ENCODE measurements around the gene HHIPL1.

HHIPL1 gene

DNA sequence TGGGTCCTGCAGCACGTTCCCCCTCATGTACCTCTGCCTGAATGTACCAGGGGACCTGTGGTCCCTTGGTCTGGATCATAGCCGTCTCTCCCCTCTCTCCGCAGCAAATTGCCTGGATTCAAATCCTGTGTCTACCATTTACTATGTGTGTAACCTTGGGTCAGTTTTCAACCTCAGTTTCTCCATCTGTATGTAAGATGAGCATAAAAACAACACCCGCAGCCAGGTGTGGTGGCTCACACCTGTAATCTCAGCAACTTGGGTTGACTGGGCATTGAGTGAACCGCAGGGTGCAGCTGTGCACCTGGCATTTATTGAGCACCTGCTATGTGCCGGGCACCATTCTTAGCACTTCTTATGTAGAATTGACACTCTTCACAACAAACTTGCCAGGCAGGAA lies 53.3 kb downstream of the HHIPL1 start:
- TF ChIP-seq, protein P1, sequence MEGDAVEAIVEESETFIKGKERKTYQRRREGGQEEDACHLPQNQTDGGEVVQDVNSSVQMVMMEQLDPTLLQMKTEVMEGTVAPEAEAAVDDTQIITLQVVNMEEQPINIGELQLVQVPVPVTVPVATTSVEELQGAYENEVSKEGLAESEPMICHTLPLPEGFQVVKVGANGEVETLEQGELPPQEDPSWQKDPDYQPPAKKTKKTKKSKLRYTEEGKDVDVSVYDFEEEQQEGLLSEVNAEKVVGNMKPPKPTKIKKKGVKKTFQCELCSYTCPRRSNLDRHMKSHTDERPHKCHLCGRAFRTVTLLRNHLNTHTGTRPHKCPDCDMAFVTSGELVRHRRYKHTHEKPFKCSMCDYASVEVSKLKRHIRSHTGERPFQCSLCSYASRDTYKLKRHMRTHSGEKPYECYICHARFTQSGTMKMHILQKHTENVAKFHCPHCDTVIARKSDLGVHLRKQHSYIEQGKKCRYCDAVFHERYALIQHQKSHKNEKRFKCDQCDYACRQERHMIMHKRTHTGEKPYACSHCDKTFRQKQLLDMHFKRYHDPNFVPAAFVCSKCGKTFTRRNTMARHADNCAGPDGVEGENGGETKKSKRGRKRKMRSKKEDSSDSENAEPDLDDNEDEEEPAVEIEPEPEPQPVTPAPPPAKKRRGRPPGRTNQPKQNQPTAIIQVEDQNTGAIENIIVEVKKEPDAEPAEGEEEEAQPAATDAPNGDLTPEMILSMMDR (IDR thresholded peaks at IDR 0.05): no peak
- TF ChIP-seq ZFX (IDR thresholded peaks at IDR 0.05; ENCODE audit: borderline replicate concordance): no peak
- no peak overlapping the region for H3K27ac ChIP-seq

DNA sequence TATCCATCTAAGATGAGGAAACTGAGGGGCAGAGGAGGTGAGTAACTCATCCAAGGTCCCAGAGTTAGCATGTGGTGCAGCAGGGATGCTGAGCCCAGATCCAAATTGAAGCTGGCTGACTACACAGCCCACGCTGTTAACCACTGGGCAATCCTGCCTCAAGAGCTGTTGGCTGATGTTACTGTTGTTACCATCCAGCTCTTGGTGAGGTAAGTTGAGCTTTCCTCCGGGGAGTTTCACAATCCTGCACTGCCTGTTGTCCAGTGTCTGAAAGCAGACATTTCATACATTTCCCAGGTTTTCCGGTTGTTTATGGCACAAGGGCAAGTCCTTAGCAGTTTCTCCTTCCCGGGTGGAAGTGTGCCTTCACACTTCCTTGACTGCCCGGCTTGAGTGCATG lies 53.7 kb downstream of the HHIPL1 start:
- H3K27ac ChIP-seq: no peak overlapping the region
- TF ChIP-seq, protein P1 (IDR thresholded peaks at IDR 0.05): no peak

DNA sequence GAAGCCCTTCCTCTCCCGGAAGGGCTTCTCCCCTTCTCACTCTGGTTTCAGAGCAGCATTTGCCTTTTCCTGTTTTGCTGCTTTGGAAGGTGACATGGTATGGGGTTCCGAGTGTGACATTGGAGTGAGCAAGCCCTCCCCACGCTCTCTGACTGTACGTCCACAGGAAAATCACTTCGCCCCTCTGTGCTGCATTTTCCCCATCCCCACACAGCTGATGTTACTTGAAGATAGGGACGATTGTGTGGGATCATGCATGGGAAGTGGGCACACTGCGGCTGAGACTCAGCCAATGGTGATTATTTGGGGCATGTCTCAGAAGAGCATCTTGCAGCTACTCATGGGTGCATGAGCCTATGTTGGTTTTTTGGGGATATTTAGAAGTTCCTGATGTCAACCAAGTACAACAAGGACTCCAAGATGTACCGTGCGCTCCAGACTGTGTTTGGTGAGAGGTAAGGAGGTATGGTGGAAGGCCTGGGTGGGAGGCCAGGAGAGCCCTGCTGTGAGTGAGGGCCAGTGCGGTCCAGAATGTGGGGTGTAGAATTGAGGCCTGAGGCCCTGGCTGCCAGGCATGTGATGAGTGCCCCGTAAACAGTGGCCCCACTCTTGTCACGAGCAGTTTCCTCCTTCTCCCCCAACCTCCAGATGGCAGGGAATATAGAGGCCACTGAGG lies 54.3 kb downstream of the HHIPL1 start:
- H3K27ac ChIP-seq: no peak overlapping the region
- TF ChIP-seq, protein P1 (IDR thresholded peaks at IDR 0.05): no peak
- no peak for TF ChIP-seq ZFX (IDR thresholded peaks at IDR 0.05; ENCODE audit: borderline replicate concordance)

DNA sequence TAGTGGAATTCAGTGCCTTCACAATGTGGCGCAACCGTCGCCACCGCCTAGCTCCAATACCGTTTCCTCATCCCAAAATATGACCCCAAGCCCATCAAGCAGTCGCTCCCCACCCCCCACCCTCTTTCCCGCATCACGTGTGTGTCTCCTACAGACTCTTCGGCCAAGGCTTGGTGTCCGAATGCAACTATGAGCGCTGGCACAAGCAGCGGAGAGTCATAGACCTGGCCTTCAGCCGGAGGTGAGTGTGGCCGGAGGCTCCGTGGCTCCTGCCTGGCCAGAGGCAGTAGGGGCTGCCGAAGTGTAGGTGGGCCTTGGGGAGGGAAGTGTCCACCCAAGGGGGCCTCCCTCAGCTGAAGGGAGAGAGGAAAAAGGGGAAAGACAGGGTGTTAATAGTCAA lies 54.9 kb downstream of the HHIPL1 start:
- H3K27ac ChIP-seq: no peak overlapping the region
- TF ChIP-seq, protein P1 (IDR thresholded peaks at IDR 0.05): no peak
- no peak for TF ChIP-seq ZFX (IDR thresholded peaks at IDR 0.05; ENCODE audit: borderline replicate concordance)

DNA sequence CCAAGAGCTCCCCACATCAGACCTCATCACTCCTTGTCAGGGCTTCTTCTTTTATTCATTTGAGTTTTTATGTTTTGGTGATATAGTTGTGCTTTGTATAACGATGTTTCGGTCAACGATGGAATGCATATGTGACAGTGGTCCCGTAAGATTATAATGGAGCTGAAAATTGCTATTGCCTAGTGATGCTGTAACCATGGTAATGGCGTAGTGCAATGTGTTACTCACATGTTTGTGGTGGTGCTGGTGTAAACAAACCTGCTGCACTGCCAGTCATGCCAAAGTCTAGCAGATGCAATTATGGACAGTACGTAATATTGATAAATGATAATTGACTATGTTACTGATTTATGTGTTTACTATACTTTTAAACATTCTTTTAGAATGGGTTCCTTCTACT lies 55.5 kb downstream of the HHIPL1 start:
- no peak overlapping the region for H3K27ac ChIP-seq
- TF ChIP-seq ZFX (IDR thresholded peaks at IDR 0.05; ENCODE audit: borderline replicate concordance): no peak
- TF ChIP-seq, protein P1 (IDR thresholded peaks at IDR 0.05): no peak

DNA sequence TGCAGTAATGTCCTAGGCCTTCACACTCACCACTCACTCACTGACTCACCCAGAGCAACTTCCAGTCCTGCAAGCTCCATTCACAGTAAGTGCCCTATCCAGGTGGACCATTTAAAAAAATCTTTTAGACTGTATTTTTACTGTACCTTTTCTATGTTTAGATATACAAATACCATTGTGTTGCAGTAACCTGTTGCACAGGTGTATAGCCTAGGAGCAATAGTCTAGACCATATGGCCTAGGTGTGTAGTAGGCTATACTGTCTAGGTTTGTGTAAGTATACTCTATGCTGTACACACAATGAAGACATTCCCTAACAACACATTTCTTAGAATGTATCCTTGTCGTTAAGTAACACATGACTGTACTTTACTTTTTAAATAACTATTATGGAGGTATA lies 56.3 kb downstream of the HHIPL1 start:
- TF ChIP-seq, protein P1 (IDR thresholded peaks at IDR 0.05): no peak
- TF ChIP-seq ZFX (IDR thresholded peaks at IDR 0.05; ENCODE audit: borderline replicate concordance): no peak

DNA sequence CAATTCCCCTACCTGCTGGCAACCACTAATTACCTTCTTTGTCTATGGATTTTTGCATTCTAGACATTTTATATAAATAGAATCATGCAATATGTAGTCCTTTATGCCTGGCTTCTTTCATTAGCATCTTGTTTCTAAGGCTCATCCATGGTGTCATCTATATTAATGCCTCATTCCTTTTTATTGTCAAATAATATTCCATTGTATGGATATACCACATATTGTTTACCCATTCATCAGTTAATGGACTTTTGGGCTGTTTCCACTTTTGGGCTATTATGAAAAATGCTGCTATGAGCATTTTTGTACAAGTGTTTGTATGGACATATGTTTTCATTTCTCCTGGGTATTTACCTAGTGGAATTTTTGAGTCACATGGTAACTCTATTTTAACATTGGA lies 57.2 kb downstream of the HHIPL1 start:
- TF ChIP-seq, protein P1 (IDR thresholded peaks at IDR 0.05): no peak
- no peak for TF ChIP-seq ZFX (IDR thresholded peaks at IDR 0.05; ENCODE audit: borderline replicate concordance)

More for the DNA sequence above, 56.3 kb downstream of the HHIPL1 start:
- H3K27ac ChIP-seq: no peak overlapping the region

More for the DNA sequence above, 57.2 kb downstream of the HHIPL1 start:
- H3K27ac ChIP-seq: no peak overlapping the region
